ENCODE results near the gene CACNA2D3.

The CACNA2D3 gene

GRCh38 chr3:54550221-54550977 is 428.0 kb downstream of the CACNA2D3 start:
- TF ChIP-seq FOXP2 (optimal IDR thresholded peaks at IDR 0.05; ENCODE audit: borderline replicate concordance, extremely low read depth, extremely low read length, insufficient read depth), result no peak
- no peak for TF ChIP-seq TAF1 (IDR thresholded peaks at IDR 0.05; ENCODE audit: borderline replicate concordance, insufficient read depth, low read length)
- no peak for TF ChIP-seq REST (IDR thresholded peaks at IDR 0.05; ENCODE audit: insufficient read depth in 1 of 2, low read depth in 2 of 2, low read length in 2 of 2)
- no peak for TF ChIP-seq POLR2AphosphoS5 (IDR thresholded peaks at IDR 0.05; ENCODE audit: low read depth, low read length)
- TF ChIP-seq SIN3A (IDR thresholded peaks at IDR 0.05; ENCODE audit: borderline replicate concordance, insufficient read depth, low read length), result no peak

GRCh38 chr3:54556630-54557029 is 434.3 kb downstream of the CACNA2D3 start:
- TF ChIP-seq REST (IDR thresholded peaks at IDR 0.05; ENCODE audit: insufficient read depth in 1 of 2, low read depth in 2 of 2, low read length in 2 of 2), result no peak
- TF ChIP-seq TAF1 (IDR thresholded peaks at IDR 0.05; ENCODE audit: borderline replicate concordance, insufficient read depth, low read length), result no peak
- no peak for TF ChIP-seq SIN3A (IDR thresholded peaks at IDR 0.05; ENCODE audit: borderline replicate concordance, insufficient read depth, low read length)
- no peak for TF ChIP-seq FOXP2 (optimal IDR thresholded peaks at IDR 0.05; ENCODE audit: borderline replicate concordance, extremely low read depth, extremely low read length, insufficient read depth)
- no peak for TF ChIP-seq POLR2AphosphoS5 (IDR thresholded peaks at IDR 0.05; ENCODE audit: low read depth, low read length)

GRCh38 chr3:54557538-54558428 is 435.4 kb downstream of the CACNA2D3 start:
- no peak for TF ChIP-seq SIN3A (IDR thresholded peaks at IDR 0.05; ENCODE audit: borderline replicate concordance, insufficient read depth, low read length)
- no peak for TF ChIP-seq REST (IDR thresholded peaks at IDR 0.05; ENCODE audit: insufficient read depth in 1 of 2, low read depth in 2 of 2, low read length in 2 of 2)
- no peak for TF ChIP-seq FOXP2 (optimal IDR thresholded peaks at IDR 0.05; ENCODE audit: borderline replicate concordance, extremely low read depth, extremely low read length, insufficient read depth)

DNA sequence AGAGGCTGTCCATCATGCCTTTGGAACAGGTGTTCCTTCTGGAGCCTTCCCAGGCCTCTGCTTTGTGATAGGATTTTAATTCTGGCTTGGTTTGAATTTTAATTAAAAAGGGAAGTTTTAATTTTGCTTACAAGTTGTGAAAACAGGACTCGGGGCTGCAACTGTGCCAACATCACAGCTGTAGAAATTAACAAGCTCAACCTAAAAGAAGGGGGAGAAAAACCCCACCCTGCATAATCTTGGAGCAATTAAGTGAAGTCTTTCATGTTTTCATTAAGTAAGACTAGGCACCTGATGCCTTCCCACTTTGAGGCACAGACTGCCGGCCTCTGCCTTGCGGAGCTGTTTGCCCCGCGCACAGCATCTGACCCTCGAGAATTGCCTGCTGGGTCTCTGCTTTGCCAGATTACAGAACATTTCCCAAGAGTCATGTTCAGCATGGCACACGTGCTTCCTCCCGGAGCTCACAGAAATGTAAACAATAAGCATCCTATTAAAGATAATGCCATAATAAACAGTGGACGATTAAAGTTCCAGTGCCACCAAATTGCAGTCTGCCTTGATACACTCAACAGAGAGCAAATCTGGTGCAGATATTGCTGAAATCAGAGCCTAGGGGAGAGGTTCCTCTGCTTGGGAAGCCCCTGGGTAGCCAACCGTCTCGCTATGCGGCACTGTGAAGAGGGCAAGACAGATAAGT is 441.3 kb downstream of the CACNA2D3 start:
- no peak for TF ChIP-seq SIN3A (IDR thresholded peaks at IDR 0.05; ENCODE audit: borderline replicate concordance, insufficient read depth, low read length)
- TF ChIP-seq TAF1 (IDR thresholded peaks at IDR 0.05; ENCODE audit: borderline replicate concordance, insufficient read depth, low read length), result no peak
- TF ChIP-seq POLR2AphosphoS5 (IDR thresholded peaks at IDR 0.05; ENCODE audit: low read depth, low read length), result no peak
- no peak for TF ChIP-seq REST (IDR thresholded peaks at IDR 0.05; ENCODE audit: insufficient read depth in 1 of 2, low read depth in 2 of 2, low read length in 2 of 2)
- TF ChIP-seq FOXP2 (optimal IDR thresholded peaks at IDR 0.05; ENCODE audit: borderline replicate concordance, extremely low read depth, extremely low read length, insufficient read depth), result no peak
